ENCODE results near the gene DHRS3.

Gene DHRS3

DNA sequence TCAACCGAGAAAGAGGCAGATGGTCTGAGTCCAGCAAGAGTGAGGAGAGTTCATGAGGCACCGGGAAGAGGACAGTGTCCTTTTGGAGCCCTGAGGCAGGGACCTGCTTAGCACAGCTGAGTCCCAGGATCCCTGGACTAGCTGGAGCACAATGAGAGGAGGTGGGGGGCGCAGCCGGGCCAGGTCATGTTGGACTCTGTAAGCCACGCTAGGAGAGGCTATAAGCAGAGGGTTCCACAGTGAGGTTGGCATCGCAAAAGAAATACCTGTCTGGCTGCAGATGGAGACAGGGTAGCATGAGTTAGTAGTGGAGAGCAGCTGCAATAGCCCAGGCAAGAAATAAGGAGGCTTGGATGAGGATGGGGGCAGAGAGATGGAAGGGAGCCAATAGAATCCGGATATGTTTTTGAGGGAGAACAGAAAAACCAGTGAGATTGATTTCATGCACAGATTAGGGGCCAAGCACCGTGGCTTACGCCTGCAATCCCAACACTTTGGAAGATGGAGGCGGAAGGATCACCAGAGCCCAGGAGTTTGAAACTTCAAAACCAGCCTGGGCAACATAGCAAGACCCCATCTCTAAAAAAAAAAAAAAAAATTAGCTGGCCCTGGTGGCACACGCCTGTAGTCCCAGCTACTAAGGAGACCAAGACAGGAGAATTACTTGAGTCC, 98.2 kb downstream of the DHRS3 start:
- no peak for DNase-seq (ENCODE audit: low read depth in 1 of 2, low spot score in 1 of 2)

- DNase-seq (ENCODE audit: low read depth in 1 of 2, low spot score in 1 of 2), result peak in 1 of 2 donors; percentile 60
Measured at GRCh38 chr1:12518931-12519692, 98.9 kb downstream of the DHRS3 start.
